GM21786 (cell line): Measurements from ENCODE around the gene CALCOCO1.

Experiments used
- ATAC-seq: cut with Tn5 transposase; IDR thresholded peaks from one replicate; pipeline ENCODE4 v1.9.1; 2021; ENCODE audit not compliant: unreplicated experiment

CALCOCO1 gene

GRCh38 chr12:53752621-53753020 is 25.4 kb upstream of the CALCOCO1 start:
- ATAC-seq: no peak

GRCh38 chr12:53752192-53752601 is 24.9 kb upstream of the CALCOCO1 start:
- ATAC-seq: no peak

- no peak for ATAC-seq
Measured at GRCh38 chr12:53751336-53752191, 24.3 kb upstream of the CALCOCO1 start, which contains the start of gene CISTR. CISTR (minus strand) TSS chr12:53751979.

GRCh38 chr12:53750812-53751335 is 23.6 kb upstream of the CALCOCO1 start:
- no peak for ATAC-seq

GRCh38 chr12:53749986-53750811 is 22.9 kb upstream of the CALCOCO1 start:
- ATAC-seq: no peak

GRCh38 chr12:53748072-53748840 is 21.0 kb upstream of the CALCOCO1 start:
- ATAC-seq: no peak

- no peak for ATAC-seq
Measured at GRCh38 chr12:53747095-53747494, 19.8 kb upstream of the CALCOCO1 start.

GRCh38 chr12:53746592-53747092 is 19.4 kb upstream of the CALCOCO1 start:
- no peak for ATAC-seq

- ATAC-seq: no peak
Measured at GRCh38 chr12:53744751-53745150, 17.5 kb upstream of the CALCOCO1 start.

- ATAC-seq: no peak
Measured at GRCh38 chr12:53744130-53744441, 16.8 kb upstream of the CALCOCO1 start.

GRCh38 chr12:53743266-53744129 is 16.2 kb upstream of the CALCOCO1 start:
- ATAC-seq: no peak

GRCh38 chr12:53740130-53740491 is 12.9 kb upstream of the CALCOCO1 start:
- ATAC-seq: no peak

GRCh38 chr12:53739214-53740129 is 12.2 kb upstream of the CALCOCO1 start:
- no peak for ATAC-seq

GRCh38 chr12:53738406-53739213 is 11.4 kb upstream of the CALCOCO1 start:
- no peak for ATAC-seq

- ATAC-seq: no peak
Measured at GRCh38 chr12:53737951-53738405, 10.7 kb upstream of the CALCOCO1 start.

GRCh38 chr12:53737093-53737808 is 10.0 kb upstream of the CALCOCO1 start:
- ATAC-seq: no peak

GRCh38 chr12:53736592-53736991 is 9.3 kb upstream of the CALCOCO1 start:
- no peak for ATAC-seq
